NCI-H2107 treated with DMSO at 0.1 percent for 48 hours (cell line): ENCODE results near the gene GPS2.
"Not testable (repeated sequence)": the region's sequence is repeated elsewhere in the genome, so short reads cannot be mapped to it uniquely, and the experiment has no call there.

ENCODE experiments used
- DNase-seq: peaks from one replicate; lab custom pipeline; 2025; ENCODE audit not compliant: unreplicated experiment; lab: John Stamatoyannopoulos, UW

GPS2 gene

GRCh38 chr17:7337600-7337999 lies 22.4 kb upstream of the GPS2 start:
- not testable (repeated sequence) for DNase-seq

DNA sequence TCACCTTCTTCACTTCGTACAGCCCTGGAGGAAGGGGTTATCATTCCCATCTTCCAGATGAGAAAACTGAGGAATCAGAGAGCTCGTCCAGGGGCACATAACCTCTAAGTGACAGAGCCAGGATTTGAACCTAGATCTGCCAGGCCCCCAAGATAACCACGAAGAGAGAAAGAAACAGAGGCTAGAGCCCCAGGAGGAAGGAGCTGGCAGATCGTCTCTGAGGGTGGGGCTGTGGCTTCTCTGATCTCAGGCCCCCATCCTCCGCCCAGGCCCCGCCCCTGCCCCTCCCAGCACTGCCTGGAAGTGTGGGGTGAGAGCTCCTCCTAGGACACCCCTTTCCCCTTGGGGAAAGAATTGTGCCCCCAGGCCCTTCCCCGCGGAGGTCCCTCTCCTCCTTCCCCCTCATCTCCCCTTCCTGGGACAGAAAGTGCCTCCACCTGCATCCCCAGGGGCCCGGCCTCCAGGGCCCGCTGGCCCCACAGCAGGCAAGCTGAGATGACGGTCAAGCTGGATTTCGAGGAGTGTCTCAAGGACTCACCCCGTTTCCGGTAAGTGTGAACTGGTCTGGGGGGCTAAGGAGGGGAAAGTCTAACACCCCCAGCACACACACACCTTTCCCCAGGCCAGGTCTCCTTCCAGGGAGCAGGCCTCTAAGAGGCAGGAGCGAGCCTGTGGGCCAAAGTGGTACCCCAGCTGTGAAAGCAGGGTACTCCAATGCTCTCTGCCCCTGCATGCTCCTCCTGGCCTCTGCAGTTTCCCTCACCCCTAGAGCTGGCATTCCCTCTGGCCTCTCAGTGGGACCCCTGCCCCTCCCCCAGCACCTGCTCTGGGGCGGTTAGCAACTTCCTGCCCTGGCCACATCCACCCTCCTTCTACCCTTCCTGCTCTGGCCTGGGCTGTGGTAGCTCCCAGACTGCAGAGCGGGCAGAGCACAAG lies 21.3 kb upstream of the GPS2 start, which contains the start of gene ACAP1:
TSS of gene ACAP1 (plus strand) at position 290 of the 936 bp plus-strand sequence. CDS start at position 496, 206 bp downstream.
- no peak for DNase-seq

- not testable (repeated sequence) for DNase-seq
Observed at GRCh38 chr17:7335765-7336164, 20.6 kb upstream of the GPS2 start.

- no peak for DNase-seq
Observed at GRCh38 chr17:7334938-7335538, 19.9 kb upstream of the GPS2 start.

- not testable (repeated sequence) for DNase-seq
Observed at GRCh38 chr17:7332600-7333069, 17.5 kb upstream of the GPS2 start.

DNA sequence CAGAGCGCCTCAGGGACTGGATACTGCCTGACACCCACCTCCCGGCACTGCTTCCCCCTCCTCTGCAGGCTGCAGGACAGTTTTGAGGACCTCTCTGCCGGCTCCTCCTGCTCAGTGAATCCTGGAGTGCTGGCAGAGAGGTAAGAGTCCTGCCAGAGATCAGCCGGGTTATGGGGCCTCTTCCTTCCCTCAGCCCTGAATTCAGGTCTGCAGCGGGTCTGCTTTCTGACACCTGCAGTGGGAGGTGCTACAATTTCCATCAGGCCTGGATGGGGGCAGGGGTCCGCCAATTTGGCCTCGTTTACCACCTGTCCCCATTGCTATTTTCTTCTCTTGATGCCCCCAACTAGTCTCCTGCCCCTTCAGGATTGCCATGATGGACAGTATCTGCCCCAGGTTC lies 17.0 kb upstream of the GPS2 start:
- no peak for DNase-seq

DNA sequence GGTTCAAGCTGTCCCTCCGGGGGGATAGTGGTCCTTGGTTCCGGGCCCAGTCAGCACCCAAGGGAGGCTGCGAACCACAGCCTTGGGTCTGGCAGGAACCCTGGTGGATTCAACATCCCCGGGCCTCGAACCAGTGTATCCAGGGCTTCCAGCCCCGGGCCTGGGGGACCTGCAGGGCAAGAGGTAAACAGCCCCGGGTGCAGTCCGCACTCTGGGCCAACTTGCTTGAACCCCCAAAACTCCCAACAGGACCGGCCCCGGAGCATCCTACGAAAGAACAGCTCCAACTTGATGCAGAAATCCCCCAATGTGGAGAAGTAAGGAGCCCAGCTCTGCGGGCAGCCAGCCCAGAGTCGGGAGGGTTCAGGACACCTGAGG lies 15.5 kb upstream of the GPS2 start:
- no peak for DNase-seq

DNA sequence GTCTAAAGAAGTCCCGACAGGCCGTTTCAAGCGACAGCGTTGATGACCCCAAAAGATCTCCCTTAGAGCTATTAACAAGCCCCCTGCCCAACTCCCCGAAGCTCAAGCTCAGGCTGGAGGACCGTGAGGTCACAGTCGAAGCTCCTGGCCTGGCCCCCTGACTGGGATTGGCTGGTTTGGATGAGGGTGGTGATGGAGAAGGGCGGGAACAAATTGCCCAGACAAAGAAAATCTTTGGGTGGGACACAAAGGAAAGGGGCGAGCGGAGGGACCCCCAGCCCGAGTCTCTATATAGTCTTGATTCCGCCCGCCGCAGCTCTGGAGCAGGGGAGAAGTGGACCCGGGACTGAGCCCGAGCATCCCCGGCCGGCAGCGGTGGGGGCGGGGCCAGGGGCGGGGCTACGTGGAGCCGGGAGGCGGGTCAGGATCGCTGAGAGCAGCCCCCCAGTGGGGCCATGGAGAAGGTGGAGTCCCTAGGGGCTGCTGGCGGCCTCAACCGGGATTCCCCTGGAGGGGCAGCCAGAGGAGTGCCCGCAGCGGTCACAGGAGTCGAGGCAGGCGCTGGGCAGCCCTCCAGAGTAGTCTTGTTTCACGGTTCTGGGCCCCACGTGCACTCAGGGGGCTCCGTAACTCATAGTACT lies 15.0 kb upstream of the GPS2 start:
- DNase-seq: peak; percentile 62

DNA sequence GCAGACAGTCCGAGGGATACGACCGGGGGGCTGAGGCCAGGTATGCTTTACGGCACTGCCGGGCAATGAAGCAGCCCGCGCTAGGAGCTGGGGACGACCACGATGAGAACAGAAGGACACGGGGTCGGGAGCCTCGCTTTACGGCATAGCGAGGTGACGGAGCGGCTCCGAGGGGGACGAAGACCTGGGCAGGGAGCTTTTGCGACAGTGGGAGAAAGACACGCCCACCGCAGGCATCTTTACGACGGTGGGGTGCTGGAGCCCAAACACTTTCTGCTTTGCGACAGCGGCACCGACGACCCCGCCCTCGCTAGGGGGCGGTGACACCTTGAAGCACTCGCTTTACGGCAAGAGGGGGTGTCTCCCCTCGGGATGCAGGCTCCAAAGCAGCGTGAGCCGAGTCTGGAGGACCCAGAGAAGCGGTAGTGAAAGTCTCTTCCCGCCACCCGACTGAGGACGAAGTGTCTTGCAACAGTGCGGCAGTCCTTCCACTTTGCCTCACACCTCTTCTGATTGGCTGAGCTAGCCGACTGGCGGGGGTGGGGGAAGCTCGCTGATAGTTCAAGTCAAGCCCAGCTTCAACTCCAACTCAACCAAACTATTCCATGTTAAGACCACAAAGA lies 14.3 kb upstream of the GPS2 start:
- peak; percentile 95 for DNase-seq

GRCh38 chr17:7328840-7329373 lies 13.7 kb upstream of the GPS2 start, which contains the start of gene NEURL4:
Gene NEURL4 (minus strand): TSS chr17:7329335. CDS start chr17:7329312, 23 bp downstream.
- no peak for DNase-seq

GRCh38 chr17:7328009-7328408 lies 12.8 kb upstream of the GPS2 start:
- DNase-seq: no peak

DNA sequence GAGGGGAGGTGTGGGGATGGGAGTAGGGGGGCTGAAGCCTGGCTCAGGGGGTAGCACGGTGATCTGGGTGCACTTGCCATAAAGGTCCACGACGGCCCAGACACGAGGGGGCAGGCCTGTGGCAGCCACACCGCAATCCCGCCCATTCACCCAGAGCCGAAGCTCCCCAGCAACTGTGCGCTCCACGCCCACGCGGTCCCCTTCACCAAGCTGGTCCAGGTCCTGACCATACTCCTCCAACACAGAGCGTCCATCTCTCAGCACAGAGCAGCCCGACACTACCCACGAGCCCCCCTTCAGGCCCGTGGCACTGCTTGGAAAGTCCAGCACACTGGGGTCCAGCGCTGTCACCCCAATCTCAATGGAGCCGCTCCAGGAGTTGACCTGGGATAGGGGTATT lies 12.3 kb upstream of the GPS2 start:
- no peak for DNase-seq

DNA sequence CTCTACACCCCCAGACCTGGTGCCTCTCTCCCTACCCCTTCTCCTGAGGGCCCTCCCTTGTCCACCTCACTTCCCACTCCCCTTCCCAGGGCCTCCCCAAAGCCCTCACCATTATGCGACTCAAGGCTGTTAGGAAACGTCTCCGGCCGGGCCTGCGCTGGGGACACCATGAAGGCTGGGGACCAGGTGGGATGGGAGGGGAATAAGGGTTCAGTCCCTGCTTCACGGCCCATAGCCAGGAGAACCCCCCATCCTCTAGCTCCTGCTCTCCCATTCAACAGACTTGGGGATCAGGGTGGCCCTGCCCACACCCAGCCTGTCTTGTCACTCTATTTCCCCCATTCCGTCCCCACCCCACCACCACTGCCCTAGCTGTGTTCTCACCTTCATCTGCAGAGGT lies 11.9 kb upstream of the GPS2 start:
- no peak for DNase-seq

DNA sequence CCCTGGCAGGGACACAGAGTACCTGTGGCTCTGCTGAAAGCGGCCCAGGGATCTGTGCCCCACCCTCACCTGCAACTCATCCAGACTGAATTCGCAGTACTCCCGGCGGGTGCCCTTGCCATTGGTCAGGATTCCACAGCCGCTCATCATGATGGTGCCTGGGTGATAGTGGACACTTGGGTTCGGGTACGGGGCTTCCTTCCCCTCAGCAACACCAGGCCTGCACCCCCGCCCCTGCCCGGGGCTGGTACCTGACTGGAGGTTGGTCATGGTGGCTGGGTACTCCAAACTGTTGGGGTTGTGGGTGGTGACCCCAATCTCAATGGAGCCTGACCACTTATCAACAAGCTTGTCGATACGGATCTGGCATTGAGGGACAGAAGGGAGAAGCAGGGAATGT lies 11.0 kb upstream of the GPS2 start:
- DNase-seq: no peak

- DNase-seq: no peak
Observed at GRCh38 chr17:7325031-7325528, 9.9 kb upstream of the GPS2 start.

GRCh38 chr17:7324438-7324779 lies 9.2 kb upstream of the GPS2 start:
- DNase-seq: no peak

GRCh38 chr17:7323731-7324437 lies 8.7 kb upstream of the GPS2 start:
- no peak for DNase-seq

- DNase-seq: no peak
Observed at GRCh38 chr17:7322520-7323194, 7.5 kb upstream of the GPS2 start.

DNA sequence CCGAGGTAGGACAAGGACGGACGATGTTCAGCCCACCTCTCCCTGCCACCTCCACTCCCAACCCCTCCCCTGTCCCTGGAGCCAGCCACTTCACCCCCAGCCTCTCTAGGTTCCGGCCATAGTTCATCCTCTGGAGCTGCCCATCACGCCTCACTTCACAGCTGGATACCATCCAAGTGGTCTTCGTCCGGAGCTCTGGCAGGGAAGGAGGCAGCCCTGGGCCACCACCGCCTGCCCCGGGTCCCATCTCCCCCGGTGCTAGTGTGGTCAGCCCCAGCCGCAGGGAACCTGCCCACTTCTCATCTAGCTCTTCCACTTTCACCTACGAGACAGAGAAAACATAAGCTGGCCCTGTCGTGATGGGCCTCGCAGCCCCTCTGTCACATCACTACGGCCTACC lies 6.3 kb upstream of the GPS2 start:
- no peak for DNase-seq
